HG02840 (cell line): ENCODE measurements around the gene ZNF511.

Source experiments
- ATAC-seq: cut with Tn5 transposase; IDR thresholded peaks from one replicate; pipeline ENCODE4 v1.9.1; 2021; ENCODE audit warnings: mild to moderate bottlenecking, moderate library complexity, moderate number of reproducible peaks; ENCODE audit not compliant: unreplicated experiment, low FRiP score

ZNF511 gene

GRCh38 chr10:133332936-133333699 is 24.4 kb downstream of the ZNF511 start:
- no peak for ATAC-seq

- no peak for ATAC-seq
Observed at GRCh38 chr10:133334503-133335245, 26.0 kb downstream of the ZNF511 start.

DNA sequence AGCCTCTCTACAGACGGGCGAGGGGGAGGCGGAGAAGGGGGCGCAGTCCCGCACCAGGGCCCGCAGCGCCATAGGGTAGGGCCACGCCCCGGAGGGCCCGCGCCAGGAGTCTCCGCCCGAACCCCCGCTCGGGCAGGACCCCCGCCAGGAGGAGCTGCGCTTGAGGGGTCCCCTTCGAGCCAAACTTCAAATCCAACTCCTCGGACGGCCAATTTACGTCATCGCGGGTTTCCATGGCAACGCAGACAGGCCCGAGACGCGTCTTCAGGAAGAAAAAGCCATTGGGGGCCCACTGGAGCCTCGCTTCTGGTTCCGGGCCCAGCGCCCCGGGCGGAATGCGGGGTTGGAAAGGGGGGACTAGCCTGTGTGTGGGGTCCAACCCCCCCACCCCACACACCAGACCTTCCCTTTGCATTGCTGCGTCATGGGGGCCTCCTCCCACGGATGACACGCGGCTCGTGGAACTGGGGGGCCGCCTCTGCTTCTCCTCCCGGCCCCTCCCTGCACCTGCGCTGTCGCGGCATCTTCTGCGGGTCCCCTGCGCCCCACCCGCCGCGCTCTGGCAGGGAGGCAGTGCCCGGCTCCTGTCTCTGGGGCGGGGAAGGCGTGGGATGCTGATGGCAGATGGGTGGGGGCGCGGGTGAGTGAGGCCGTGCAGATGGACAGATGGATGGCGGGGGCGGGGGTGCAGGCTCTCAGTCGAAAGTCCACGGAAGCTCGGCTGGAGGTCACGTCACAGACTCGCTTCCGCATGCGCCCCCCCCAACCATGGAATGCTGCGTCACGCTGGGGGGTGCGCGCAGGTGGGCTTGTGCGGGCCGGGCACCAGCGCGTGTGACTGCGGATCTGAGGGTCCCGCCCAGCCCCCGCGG is 26.8 kb downstream of the ZNF511 start:
- no peak for ATAC-seq

GRCh38 chr10:133336118-133336576 is 27.4 kb downstream of the ZNF511 start:
- ATAC-seq, result no peak

GRCh38 chr10:133336577-133337369 is 28.1 kb downstream of the ZNF511 start, which contains the start of gene CALY:
Gene CALY (minus strand): TSS chr10:133336896. CDS start chr10:133328989, 7,907 bp downstream.
- ATAC-seq, result no peak

GRCh38 chr10:133337370-133337725 is 28.6 kb downstream of the ZNF511 start:
- ATAC-seq, result no peak

DNA sequence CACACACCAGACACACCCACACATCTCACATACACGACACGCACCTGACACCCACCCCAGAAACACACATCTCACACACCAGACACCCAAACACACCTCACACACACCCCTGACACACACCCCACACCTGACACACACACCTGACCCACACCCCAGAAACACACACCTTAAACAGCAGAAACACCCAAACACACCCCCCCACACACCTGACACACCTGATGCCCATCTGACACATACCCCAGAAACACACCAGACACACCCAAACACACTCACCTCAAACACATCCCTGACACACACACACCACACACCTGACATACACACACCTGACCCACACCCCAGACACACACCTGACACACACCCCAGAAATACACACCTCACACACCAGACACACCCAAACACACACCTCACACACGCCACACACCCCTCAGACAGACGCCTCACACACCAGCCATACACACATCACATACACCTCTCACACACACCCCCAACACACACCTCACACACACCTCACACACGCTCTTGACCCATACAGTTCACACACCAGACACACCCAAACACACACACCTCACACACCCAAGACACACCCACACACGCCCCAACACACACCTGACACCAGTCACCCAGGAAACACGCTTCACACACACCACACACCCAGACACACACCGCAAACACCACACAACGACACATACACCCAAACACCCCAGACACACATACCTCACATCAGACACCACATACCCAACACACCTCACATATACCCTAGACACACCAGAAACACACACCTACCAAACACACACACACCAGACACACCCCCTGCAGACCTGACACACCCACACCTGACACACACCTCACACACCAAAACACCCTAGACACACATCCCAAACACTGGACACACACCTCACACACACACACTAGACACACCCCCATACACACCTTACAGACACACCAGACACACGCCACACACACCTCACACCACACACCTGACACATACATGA is 29.7 kb downstream of the ZNF511 start:
- ATAC-seq, result no peak

DNA sequence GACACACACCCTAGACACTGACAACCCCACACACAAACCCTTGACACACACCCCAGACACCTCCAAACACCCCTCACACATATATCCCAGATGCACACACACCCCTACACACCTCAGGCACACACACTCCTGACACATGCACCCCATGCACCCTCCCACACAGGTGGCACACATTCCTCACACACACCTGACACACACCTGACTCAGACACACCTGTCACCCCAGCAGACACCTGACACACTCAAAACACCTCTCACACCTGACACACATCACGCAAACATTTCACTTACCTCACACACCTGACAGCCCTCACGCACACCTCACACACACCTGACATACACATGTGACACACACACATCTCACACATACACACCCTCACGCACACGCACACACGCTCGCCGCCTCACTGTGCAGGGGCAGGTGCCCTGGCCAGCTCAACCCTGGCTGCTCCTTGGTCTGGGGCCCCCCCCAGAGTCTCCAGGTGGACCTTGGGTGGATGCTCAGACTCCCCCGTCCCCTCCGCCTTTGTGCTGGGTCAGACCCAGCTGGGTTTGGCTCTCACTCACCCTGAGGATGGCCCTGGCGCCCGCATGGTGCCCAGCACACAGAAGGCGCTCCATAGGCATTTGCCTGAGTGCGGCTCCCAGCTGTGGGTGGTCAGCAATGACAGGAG is 31.1 kb downstream of the ZNF511 start:
- no peak for ATAC-seq

DNA sequence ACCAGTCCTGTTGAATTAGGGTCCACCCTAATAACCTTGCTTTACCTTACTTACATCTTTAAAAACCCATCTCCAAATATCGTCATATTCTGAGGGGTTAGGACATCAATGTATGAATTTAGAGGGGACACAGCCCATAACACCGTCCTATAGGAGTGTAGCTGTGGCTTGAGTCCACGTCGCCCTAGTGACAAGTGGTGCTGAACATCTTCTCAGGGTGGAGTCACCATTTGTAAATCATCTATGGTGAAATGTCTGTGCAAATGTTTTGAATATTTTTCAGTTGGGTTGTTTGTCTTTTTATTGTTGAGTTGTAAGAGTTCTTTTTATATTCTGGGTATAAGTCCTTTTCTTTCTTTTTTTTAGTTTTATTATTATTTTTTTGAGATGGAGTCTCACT is 33.3 kb downstream of the ZNF511 start:
- no peak for ATAC-seq

GRCh38 chr10:133342942-133343341 is 34.2 kb downstream of the ZNF511 start:
- no peak for ATAC-seq

- ATAC-seq, result no peak
Observed at GRCh38 chr10:133343558-133343957, 34.8 kb downstream of the ZNF511 start.

DNA sequence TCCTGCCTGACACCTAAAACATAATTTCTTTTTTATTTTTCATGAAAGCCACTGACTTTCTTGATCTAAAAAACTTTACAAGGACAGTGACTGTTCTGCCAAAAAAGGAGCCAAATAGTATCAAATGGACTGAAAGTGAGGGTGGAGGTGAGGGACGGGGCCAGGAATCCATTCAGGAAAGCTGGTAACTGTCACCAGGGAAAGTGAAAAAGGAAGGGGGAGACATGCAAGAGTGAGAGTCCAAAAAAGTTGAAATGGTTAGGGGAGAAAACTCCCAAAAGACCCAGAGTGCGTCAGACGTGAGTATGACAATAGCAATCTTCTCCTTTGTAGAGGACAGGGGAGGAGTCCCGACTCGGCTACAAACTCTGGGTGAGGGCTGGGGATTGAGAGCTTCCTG is 35.5 kb downstream of the ZNF511 start:
- ATAC-seq, result no peak

DNA sequence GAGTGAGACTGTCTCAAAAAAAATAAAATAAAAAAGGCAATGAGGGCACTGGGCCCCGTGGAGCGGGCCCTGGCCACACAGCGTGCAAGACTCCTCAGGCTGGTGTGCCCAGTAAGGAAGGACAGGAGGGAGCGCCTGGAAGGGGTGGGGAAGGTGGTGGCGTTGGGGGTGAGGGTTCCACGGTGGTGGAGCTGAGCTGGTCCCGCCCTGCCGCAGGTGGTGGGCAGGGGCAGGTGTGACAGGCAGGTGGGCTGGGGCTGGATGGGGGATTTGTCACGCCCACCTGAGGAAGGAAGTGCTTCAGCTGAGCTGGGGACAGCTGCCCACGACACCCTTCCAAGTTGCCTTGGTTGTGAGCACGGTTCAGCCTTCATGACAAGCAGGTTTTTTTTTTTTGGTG is 37.7 kb downstream of the ZNF511 start:
- ATAC-seq, result no peak

- ATAC-seq, result no peak
Observed at GRCh38 chr10:133347710-133348517, 39.2 kb downstream of the ZNF511 start.

GRCh38 chr10:133349160-133349568 is 40.5 kb downstream of the ZNF511 start:
- no peak for ATAC-seq

GRCh38 chr10:133349577-133350011 is 40.9 kb downstream of the ZNF511 start:
- ATAC-seq, result no peak

GRCh38 chr10:133350283-133350949 is 41.7 kb downstream of the ZNF511 start:
- no peak for ATAC-seq
